ENCODE data around the gene RNF223. TPM values are rescaled to one million over a fixed set of nuclear protein-coding genes. Genes with fewer than 3 reads are reported as not detected.

RNF223 gene
- total RNA-seq, 1 experiment from 2014 or later = 6.3 TPM

GRCh38 chr1:1060281-1061000 lies 13.7 kb downstream of the RNF223 start:
- Histone ChIP-seq H3K9me2 (ENCODE audit: insufficient read depth) (no peaks in the 10 kb centered on the region), H3K9me3 (ENCODE audit: control insufficient read depth in 1 of 2, insufficient read depth in 1 of 2, low read depth in 1 of 2, low read length in 2 of 2) (no peaks in the 10 kb centered on the region), H3K79me2 (ENCODE audit: insufficient read depth, low read length) (no peaks in the 10 kb centered on the region), H3K36me3 (ENCODE audit: control insufficient read depth in 1 of 2, insufficient read depth in 2 of 2, low read length in 2 of 2) (no peaks in the 10 kb centered on the region), H3K4me1 (ENCODE audit: control insufficient read depth in 1 of 2, insufficient read depth in 2 of 2, low read length in 2 of 2) (peaks cover 33 to 68% of the 10 kb centered on the region in 2 experiments), H4K20me1 (ENCODE audit: insufficient read depth) (no peaks in the 10 kb centered on the region), H3K27ac (ENCODE audit: low read depth, low read length) (no peak overlapping the region; the same call in 1 of the 2 replicates), H2AFZ (ENCODE audit: low read depth, low read length, poor library complexity, severe bottlenecking) (no peak overlapping the region), H3K27me3 (ENCODE audit: insufficient read depth, low read length) (no peaks in the 10 kb centered on the region), H3K4me2 (ENCODE audit: low read length) (peak overlapping the region; percentile 98), H3K4me3 (replicated peaks in 1 of 2; ENCODE audit: low read depth in 1 of 2, low read length in 2 of 2) (peak overlapping the region; percentile 69 to 71), H3K9ac (ENCODE audit: low read length) (peak overlapping the region; percentile 64)
- DNase-seq (ENCODE audit: low read depth, low spot score) (no peak), ATAC-seq (no peak)
- ChIA-PET POLR2A (interaction anchor here (0.6 kb wide), 1 partner anchor 14 kb away, joined by 3 read pairs; the partner anchor contains the start of gene RNF223), CTCF (no interaction called here), RAD21 (ENCODE audit: low non-redundant PET in 1 of 2, low total read pairs in 2 of 2, uncharacterized antibody in 2 of 2, unreplicated experiment in 2 of 2) (no interaction called here)
- intact Hi-C loops (cut with micrococcal nuclease) = loop anchor here (5.0 kb wide), 2 partner anchors 43 to 78 kb away; partner anchors contain the start of gene PERM1
- no TSS peak for BruUV-seq (replicated peaks)
- TF ChIP-seq EGR1 (IDR thresholded peaks at IDR 0.05; ENCODE audit: low read depth) (no peak), YY1 (IDR thresholded peaks at IDR 0.05; ENCODE audit: extremely low read depth, insufficient replicate concordance, low read depth, low read length) (no peak), ZBTB33 (IDR thresholded peaks at IDR 0.05; ENCODE audit: extremely low read depth, insufficient replicate concordance, low read length) (no peak), ELF1 (IDR thresholded peaks at IDR 0.05; ENCODE audit: borderline replicate concordance, low read depth) (no peak), JUND (IDR thresholded peaks at IDR 0.05) (no peak), SIN3A (IDR thresholded peaks at IDR 0.05; ENCODE audit: low read depth) (no peak), POLR2A (IDR thresholded peaks at IDR 0.05; ENCODE audit: borderline replicate concordance, extremely low read depth, insufficient read depth, insufficient read length) (no peak), ATF3 (IDR thresholded peaks at IDR 0.05) (no peak), SRF (IDR thresholded peaks at IDR 0.05; ENCODE audit: low read depth) (no peak), POLR2AphosphoS5 (IDR thresholded peaks at IDR 0.05; ENCODE audit: low read depth, low read length) (no peak), MAX (IDR thresholded peaks at IDR 0.05) (no peak), EZH2phosphoT487 (IDR thresholded peaks at IDR 0.05; ENCODE audit: borderline replicate concordance) (no peak), ZFX (IDR thresholded peaks at IDR 0.05) (no peak), CBX3 (IDR thresholded peaks at IDR 0.05; ENCODE audit: low read depth) (no peak), CEBPB (IDR thresholded peaks at IDR 0.05; ENCODE audit: low read depth) (no peak)
